SK-N-SH treated with all-trans-retinoic acid at 6 μM for 48 hours (cell line): ENCODE data around the gene DHCR24.

Source experiments
- ATAC-seq: fragments of 200-7000 bp; cut with Tn5 transposase; 3 replicates; pipeline ENCODE4 v1.9.1; 2020; ENCODE audit warnings: mild to moderate bottlenecking, moderate library complexity
- ARNTL ChIP-seq: fragments of 450-650 bp; formaldehyde crosslinking; IDR thresholded peaks from 2 replicates; pipeline ENCODE4 v1.5.0; 2020; ENCODE audit warnings: low read depth, mild to moderate bottlenecking, moderate library complexity, borderline replicate concordance
- ESRRG ChIP-seq: fragments of 250-450 bp; sonication (Bioruptor Pico); IDR thresholded peaks from 2 replicates; pipeline ENCODE4 v1.6.1; 2021; ENCODE audit warnings: mild to moderate bottlenecking
- OSR1 ChIP-seq: fragments of 250-450 bp; sonication (Bioruptor Pico); IDR thresholded peaks from 2 replicates; pipeline ENCODE4 v1.8.0; 2022; ENCODE audit warnings: moderate library complexity, mild to moderate bottlenecking, inconsistent platforms
- RARB ChIP-seq: fragments of 250-450 bp; sonication (Bioruptor Pico); IDR thresholded peaks from 2 replicates; pipeline ENCODE4 v1.8.0; 2021; ENCODE audit warnings: mild to moderate bottlenecking, moderate library complexity
- SNAI2 ChIP-seq: fragments of 250-450 bp; sonication (Bioruptor Pico); IDR thresholded peaks from 2 replicates; pipeline ENCODE4 v1.5.0; 2020; ENCODE audit warnings: mild to moderate bottlenecking, moderate library complexity
- TCF4 ChIP-seq: fragments of 250-450 bp; sonication (Bioruptor Pico); IDR thresholded peaks from 2 replicates; pipeline ENCODE4 v1.8.0; 2021; ENCODE audit warnings: mild to moderate bottlenecking, moderate library complexity, borderline replicate concordance
- TOX ChIP-seq: fragments of 250-450 bp; sonication (Bioruptor Pico); IDR thresholded peaks from 2 replicates; pipeline ENCODE4 v1.8.0; 2021; ENCODE audit warnings: mild to moderate bottlenecking, moderate library complexity, borderline replicate concordance
- ZC3H10 ChIP-seq: fragments of 250-450 bp; sonication (Bioruptor Pico); IDR thresholded peaks from 2 replicates; pipeline ENCODE4 v1.5.1; 2021; ENCODE audit warnings: mild to moderate bottlenecking, moderate library complexity
- ZFP3 ChIP-seq: fragments of 250-450 bp; sonication (Bioruptor Pico); IDR thresholded peaks from 2 replicates; pipeline ENCODE4 v1.5.0; 2020; ENCODE audit warnings: mild to moderate bottlenecking, moderate library complexity
- ZNF565 ChIP-seq: fragments of 450-650 bp; formaldehyde crosslinking; conservative IDR thresholded peaks from 2 replicates; pipeline ENCODE4 v1.5.0; 2020; ENCODE audit warnings: low read depth, mild to moderate bottlenecking, moderate library complexity
- ZNF70 ChIP-seq: fragments of 450-650 bp; formaldehyde crosslinking; IDR thresholded peaks from 2 replicates; pipeline ENCODE4 v1.5.0; 2020; ENCODE audit warnings: mild to moderate bottlenecking, moderate library complexity
- ZNF8 ChIP-seq: fragments of 450-650 bp; formaldehyde crosslinking; IDR thresholded peaks from 2 replicates; pipeline ENCODE4 v1.5.0; 2020; ENCODE audit warnings: mild to moderate bottlenecking, moderate library complexity
- TF ChIP-seq, protein P1 (sequence below): fragments of 250-450 bp; sonication (Bioruptor Pico); IDR thresholded peaks from 2 replicates; pipeline ENCODE4 v1.5.0; 2020; ENCODE audit warnings: mild to moderate bottlenecking, moderate library complexity
- TF ChIP-seq, protein P2 (sequence below): fragments of 250-450 bp; sonication (Bioruptor Pico); IDR thresholded peaks from 2 replicates; pipeline ENCODE4 v1.8.0; 2020; ENCODE audit warnings: mild to moderate bottlenecking, moderate library complexity, borderline replicate concordance
- TF ChIP-seq, protein P3 (sequence below): fragments of 250-450 bp; sonication (Bioruptor Pico); IDR thresholded peaks from 2 replicates; pipeline ENCODE4 v1.8.0; 2021; ENCODE audit warnings: low read depth, mild to moderate bottlenecking, moderate library complexity, borderline replicate concordance
- TF ChIP-seq, protein P4 (sequence below): fragments of 250-450 bp; sonication (Bioruptor Pico); IDR thresholded peaks from 2 replicates; pipeline ENCODE4 v1.5.1; 2021; ENCODE audit warnings: mild to moderate bottlenecking, moderate library complexity
- TF ChIP-seq, protein P5 (sequence below): fragments of 250-450 bp; sonication (Bioruptor Pico); IDR thresholded peaks from 2 replicates; pipeline ENCODE4 v1.5.1; 2020; ENCODE audit warnings: low read depth, mild to moderate bottlenecking, moderate library complexity

The DHCR24 gene

DNA sequence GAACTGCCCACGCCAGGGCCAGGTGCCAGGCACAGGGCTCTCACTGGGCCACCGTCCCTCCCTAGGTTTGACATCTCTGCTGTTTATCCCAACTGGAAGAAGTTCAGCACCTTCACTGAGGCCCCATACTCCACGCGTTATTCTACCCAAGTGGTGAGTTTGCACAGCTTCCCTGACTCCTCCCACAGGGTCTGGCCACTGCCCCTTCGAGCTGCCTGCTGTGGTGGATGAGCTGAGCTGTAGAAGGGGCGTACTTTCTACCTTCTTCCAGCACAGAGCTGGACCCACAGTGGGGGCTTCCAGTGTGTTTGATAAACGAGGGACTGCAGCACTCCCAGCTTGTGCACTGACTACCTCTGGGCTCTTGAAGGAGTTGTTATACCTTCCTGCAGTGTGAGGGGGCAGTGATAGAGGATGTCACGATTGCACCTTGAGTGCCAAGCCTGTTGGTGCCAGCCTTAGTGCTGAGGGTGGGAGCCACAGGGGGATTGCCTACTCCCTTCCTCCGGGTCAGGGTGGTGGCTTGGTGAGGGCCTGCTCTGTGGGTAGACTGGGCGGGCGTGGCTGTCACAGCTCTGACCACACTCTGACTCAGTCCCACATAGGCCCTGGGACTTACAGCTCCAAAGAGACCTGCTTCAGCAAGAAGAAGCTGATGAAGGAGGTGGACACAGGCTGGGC is 79.9 kb downstream of the DHCR24 start:
- no peak for ATAC-seq
- TF ChIP-seq, protein P1, sequence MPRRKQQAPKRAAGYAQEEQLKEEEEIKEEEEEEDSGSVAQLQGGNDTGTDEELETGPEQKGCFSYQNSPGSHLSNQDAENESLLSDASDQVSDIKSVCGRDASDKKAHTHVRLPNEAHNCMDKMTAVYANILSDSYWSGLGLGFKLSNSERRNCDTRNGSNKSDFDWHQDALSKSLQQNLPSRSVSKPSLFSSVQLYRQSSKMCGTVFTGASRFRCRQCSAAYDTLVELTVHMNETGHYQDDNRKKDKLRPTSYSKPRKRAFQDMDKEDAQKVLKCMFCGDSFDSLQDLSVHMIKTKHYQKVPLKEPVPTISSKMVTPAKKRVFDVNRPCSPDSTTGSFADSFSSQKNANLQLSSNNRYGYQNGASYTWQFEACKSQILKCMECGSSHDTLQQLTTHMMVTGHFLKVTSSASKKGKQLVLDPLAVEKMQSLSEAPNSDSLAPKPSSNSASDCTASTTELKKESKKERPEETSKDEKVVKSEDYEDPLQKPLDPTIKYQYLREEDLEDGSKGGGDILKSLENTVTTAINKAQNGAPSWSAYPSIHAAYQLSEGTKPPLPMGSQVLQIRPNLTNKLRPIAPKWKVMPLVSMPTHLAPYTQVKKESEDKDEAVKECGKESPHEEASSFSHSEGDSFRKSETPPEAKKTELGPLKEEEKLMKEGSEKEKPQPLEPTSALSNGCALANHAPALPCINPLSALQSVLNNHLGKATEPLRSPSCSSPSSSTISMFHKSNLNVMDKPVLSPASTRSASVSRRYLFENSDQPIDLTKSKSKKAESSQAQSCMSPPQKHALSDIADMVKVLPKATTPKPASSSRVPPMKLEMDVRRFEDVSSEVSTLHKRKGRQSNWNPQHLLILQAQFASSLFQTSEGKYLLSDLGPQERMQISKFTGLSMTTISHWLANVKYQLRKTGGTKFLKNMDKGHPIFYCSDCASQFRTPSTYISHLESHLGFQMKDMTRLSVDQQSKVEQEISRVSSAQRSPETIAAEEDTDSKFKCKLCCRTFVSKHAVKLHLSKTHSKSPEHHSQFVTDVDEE (CRISPR knock-in tag), result no peak
- TF ChIP-seq ZNF8 (CRISPR knock-in tag), result no peak
- TF ChIP-seq ZNF565 (CRISPR knock-in tag), result no peak
- no peak for TF ChIP-seq ZNF70 (CRISPR knock-in tag)
- no peak for TF ChIP-seq OSR1 (CRISPR knock-in tag)
- no peak for TF ChIP-seq RARB (CRISPR knock-in tag)
- TF ChIP-seq ESRRG (CRISPR knock-in tag), result no peak
- TF ChIP-seq, protein P2, sequence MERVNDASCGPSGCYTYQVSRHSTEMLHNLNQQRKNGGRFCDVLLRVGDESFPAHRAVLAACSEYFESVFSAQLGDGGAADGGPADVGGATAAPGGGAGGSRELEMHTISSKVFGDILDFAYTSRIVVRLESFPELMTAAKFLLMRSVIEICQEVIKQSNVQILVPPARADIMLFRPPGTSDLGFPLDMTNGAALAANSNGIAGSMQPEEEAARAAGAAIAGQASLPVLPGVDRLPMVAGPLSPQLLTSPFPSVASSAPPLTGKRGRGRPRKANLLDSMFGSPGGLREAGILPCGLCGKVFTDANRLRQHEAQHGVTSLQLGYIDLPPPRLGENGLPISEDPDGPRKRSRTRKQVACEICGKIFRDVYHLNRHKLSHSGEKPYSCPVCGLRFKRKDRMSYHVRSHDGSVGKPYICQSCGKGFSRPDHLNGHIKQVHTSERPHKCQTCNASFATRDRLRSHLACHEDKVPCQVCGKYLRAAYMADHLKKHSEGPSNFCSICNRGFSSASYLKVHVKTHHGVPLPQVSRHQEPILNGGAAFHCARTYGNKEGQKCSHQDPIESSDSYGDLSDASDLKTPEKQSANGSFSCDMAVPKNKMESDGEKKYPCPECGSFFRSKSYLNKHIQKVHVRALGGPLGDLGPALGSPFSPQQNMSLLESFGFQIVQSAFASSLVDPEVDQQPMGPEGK, result no peak
- no peak for TF ChIP-seq ZFP3
- TF ChIP-seq ARNTL (CRISPR knock-in tag), result no peak
- TF ChIP-seq, protein P3, sequence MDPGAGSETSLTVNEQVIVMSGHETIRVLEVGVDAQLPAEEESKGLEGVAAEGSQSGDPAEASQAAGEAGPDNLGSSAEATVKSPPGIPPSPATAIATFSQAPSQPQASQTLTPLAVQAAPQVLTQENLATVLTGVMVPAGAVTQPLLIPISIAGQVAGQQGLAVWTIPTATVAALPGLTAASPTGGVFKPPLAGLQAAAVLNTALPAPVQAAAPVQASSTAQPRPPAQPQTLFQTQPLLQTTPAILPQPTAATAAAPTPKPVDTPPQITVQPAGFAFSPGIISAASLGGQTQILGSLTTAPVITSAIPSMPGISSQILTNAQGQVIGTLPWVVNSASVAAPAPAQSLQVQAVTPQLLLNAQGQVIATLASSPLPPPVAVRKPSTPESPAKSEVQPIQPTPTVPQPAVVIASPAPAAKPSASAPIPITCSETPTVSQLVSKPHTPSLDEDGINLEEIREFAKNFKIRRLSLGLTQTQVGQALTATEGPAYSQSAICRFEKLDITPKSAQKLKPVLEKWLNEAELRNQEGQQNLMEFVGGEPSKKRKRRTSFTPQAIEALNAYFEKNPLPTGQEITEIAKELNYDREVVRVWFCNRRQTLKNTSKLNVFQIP (CRISPR knock-in tag), result no peak
- TF ChIP-seq ZC3H10, result no peak
- TF ChIP-seq TOX (CRISPR knock-in tag), result no peak
- TF ChIP-seq, protein P4, sequence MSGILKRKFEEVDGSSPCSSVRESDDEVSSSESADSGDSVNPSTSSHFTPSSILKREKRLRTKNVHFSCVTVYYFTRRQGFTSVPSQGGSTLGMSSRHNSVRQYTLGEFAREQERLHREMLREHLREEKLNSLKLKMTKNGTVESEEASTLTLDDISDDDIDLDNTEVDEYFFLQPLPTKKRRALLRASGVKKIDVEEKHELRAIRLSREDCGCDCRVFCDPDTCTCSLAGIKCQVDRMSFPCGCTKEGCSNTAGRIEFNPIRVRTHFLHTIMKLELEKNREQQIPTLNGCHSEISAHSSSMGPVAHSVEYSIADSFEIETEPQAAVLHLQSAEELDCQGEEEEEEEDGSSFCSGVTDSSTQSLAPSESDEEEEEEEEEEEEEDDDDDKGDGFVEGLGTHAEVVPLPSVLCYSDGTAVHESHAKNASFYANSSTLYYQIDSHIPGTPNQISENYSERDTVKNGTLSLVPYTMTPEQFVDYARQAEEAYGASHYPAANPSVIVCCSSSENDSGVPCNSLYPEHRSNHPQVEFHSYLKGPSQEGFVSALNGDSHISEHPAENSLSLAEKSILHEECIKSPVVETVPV (CRISPR knock-in tag), result no peak
- no peak for TF ChIP-seq SNAI2 (CRISPR knock-in tag)
- TF ChIP-seq TCF4 (CRISPR knock-in tag), result no peak

DNA sequence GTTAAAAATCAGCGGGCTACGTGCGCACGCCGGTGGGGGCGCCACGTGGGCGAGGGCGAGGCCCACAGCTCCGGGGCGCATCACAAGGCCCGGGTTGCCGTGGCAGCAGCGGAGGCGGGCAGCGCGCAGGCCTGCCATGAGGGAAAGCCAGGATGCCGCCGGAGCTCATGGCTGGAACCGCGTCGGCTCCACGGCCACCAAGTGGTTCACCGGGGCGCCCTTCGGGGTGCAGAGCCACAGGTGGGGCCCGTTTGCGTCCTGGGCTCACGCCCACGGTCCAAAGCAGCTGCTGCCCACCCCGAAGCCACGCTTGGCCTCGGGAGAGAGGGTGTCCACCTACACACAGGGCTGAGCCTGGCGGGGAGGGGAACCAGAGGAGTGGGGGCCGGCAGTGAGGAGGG is 81.0 kb downstream of the DHCR24 start:
- TF ChIP-seq ZNF70 (CRISPR knock-in tag) (no peak), ARNTL (CRISPR knock-in tag) (no peak), ZNF8 (CRISPR knock-in tag) (no peak)
- TF ChIP-seq, protein P4 (CRISPR knock-in tag), result no peak
- TF ChIP-seq, protein P3 (CRISPR knock-in tag), result no peak
- TF ChIP-seq, protein P2, result no peak
- TF ChIP-seq, protein P5, sequence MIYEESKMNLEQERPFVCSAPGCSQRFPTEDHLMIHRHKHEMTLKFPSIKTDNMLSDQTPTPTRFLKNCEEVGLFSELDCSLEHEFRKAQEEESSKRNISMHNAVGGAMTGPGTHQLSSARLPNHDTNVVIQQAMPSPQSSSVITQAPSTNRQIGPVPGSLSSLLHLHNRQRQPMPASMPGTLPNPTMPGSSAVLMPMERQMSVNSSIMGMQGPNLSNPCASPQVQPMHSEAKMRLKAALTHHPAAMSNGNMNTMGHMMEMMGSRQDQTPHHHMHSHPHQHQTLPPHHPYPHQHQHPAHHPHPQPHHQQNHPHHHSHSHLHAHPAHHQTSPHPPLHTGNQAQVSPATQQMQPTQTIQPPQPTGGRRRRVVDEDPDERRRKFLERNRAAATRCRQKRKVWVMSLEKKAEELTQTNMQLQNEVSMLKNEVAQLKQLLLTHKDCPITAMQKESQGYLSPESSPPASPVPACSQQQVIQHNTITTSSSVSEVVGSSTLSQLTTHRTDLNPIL, result no peak
- ATAC-seq, result no peak
